K562 (cell line): Measurements from ENCODE around the gene CCDC15. TPM values are rescaled to one million over a fixed set of nuclear protein-coding genes. Genes with fewer than 3 reads are reported as not detected.
A peak's percentile ranks its signal among the peaks of the same experiment; 100 is the strongest.

ENCODE experiments used
- CBFB ChIP-seq: sonication (generic); formaldehyde crosslinking; IDR thresholded peaks from 2 replicates; pipeline ENCODE4 v1.4.0; 2020; ENCODE audit warnings: mild to moderate bottlenecking, missing genetic modification reagents
- CHAMP1 ChIP-seq: fragments of 450-650 bp; IDR thresholded peaks from 2 replicates; pipeline ENCODE4 v1.6.1; 2016; ENCODE audit warnings: mild to moderate bottlenecking
- CXXC5 ChIP-seq: fragments of 250-450 bp; sonication (Bioruptor Pico); IDR thresholded peaks from 2 replicates; pipeline ENCODE4 v1.8.0; 2022; ENCODE audit warnings: inconsistent platforms, mild to moderate bottlenecking, moderate library complexity
- FOXM1 ChIP-seq, 2 experiments: fragments of 450-650 bp in 1 of 2; sonication (generic) in 1 of 2; formaldehyde crosslinking in 1 of 2; IDR thresholded peaks; 2 replicates each; pipeline versions ENCODE4 v1.6.1 to v1.9.0; 2017 to 2022; ENCODE audit warnings: low read depth in 2 of 2, mild to moderate bottlenecking in 2 of 2, missing genetic modification reagents in 1 of 2, moderate library complexity in 1 of 2
- FOXP4 ChIP-seq: sonication (generic); formaldehyde crosslinking; IDR thresholded peaks from 2 replicates; pipeline ENCODE4 v1.8.0; 2022; ENCODE audit warnings: mild to moderate bottlenecking, missing genetic modification reagents, borderline replicate concordance
- GTF2B ChIP-seq: IDR thresholded peaks from 2 replicates; pipeline ENCODE4 v1.6.1; 2011; ENCODE audit not compliant: insufficient read length; ENCODE audit errors: extremely low read depth
- GTF2F1 ChIP-seq: IDR thresholded peaks from 2 replicates; pipeline ENCODE4 v1.6.1; 2011; ENCODE audit warnings: low read depth, low read length, improper control_type of control experiment
- KAT8 ChIP-seq: fragments of 450-650 bp; IDR thresholded peaks from 2 replicates; pipeline ENCODE4 v1.6.1; 2016; ENCODE audit warnings: low read depth, mild to moderate bottlenecking
- KDM2B ChIP-seq: fragments of 250-450 bp; sonication (Bioruptor Pico); IDR thresholded peaks from 2 replicates; pipeline ENCODE4 v1.8.0; 2021; ENCODE audit warnings: mild to moderate bottlenecking, moderate library complexity
- NCOA4 ChIP-seq: fragments of 450-650 bp; IDR thresholded peaks from 2 replicates; pipeline ENCODE4 v1.6.1; 2018; ENCODE audit warnings: mild to moderate bottlenecking; ENCODE audit not compliant: partially characterized antibody
- NCOR1 ChIP-seq: fragments of 450-650 bp; IDR thresholded peaks from 2 replicates; pipeline ENCODE4 v1.6.1; 2016; ENCODE audit warnings: mild to moderate bottlenecking, moderate library complexity
- RAD21 ChIP-seq, 2 experiments: fragments of 250-450 bp in 1 of 2; fragments of 450-650 bp in 1 of 2; sonication (Bioruptor Pico) in 1 of 2; formaldehyde crosslinking in 1 of 2; IDR thresholded peaks in 1 of 2; conservative IDR thresholded peaks in 1 of 2; 2 replicates each; pipeline versions ENCODE4 v1.4.0 to v1.8.0; 2020 to 2022; ENCODE audit warnings: mild to moderate bottlenecking in 2 of 2, moderate library complexity in 1 of 2
- RAD51 ChIP-seq: fragments of 450-650 bp; IDR thresholded peaks from 2 replicates; pipeline ENCODE4 v1.7.1; 2016; ENCODE audit warnings: low read depth, mild to moderate bottlenecking, borderline replicate concordance
- RNF2 ChIP-seq: sonication (generic); IDR thresholded peaks from 2 replicates; pipeline ENCODE4 v1.6.1; 2016
- SNAPC5 ChIP-seq: fragments of 250-450 bp; sonication (Bioruptor Pico); IDR thresholded peaks from 2 replicates; pipeline ENCODE4 v1.8.0; 2021; ENCODE audit warnings: moderate library complexity, mild to moderate bottlenecking, inconsistent platforms
- SREBF2 ChIP-seq: sonication (generic); formaldehyde crosslinking; IDR thresholded peaks from 2 replicates; pipeline ENCODE4 v1.4.0; 2020; ENCODE audit warnings: mild to moderate bottlenecking, missing genetic modification reagents
- SRSF3 ChIP-seq: fragments of 200-400 bp; formaldehyde crosslinking; IDR thresholded peaks from 2 replicates; pipeline ENCODE4 v1.6.1; 2016; ENCODE audit warnings: mild to moderate bottlenecking, low read length, moderate library complexity; ENCODE audit not compliant: insufficient read depth
- ZBTB17 ChIP-seq: fragments of 450-650 bp; formaldehyde crosslinking; IDR thresholded peaks from 2 replicates; pipeline ENCODE4 v1.4.0; 2020; ENCODE audit warnings: mild to moderate bottlenecking
- ZNF408 ChIP-seq: fragments of 250-450 bp; sonication (Bioruptor Pico); IDR thresholded peaks from 2 replicates; pipeline ENCODE4 v1.4.0; 2020; ENCODE audit warnings: low read depth, mild to moderate bottlenecking, moderate library complexity
- polyA plus RNA-seq, 8 experiments: library from polyadenylated mRNA; depleted of rRNA in 4 of 8; stranded (reverse) in 5 of 8; unstranded in 3 of 8; fragments of >200 nt; fragmentation: Nextera tagmentation in 2 of 8; fragmentation: Illumina TruSeq in 1 of 8; extraction: Ambion mirVana in 2 of 8; extraction: Trizol in 1 of 8; gene quantifications; 2 replicates each; pipeline versions ENCODE4 v1.2.1 to v1.2.3, GENCODE V29; 2011 to 2014; ENCODE audit warnings: inconsistent platforms in 1 of 8, missing spikeins in 1 of 8
- total RNA-seq, 7 experiments: library from RNA; depleted of rRNA in 6 of 7; stranded (reverse); fragments of >200 nt in 6 of 7; fragmentation: Illumina TruSeq in 2 of 7; extraction: Trizol in 2 of 7; gene quantifications; 2 replicates each; pipeline versions ENCODE4 v1.2.1 to v1.2.3, GENCODE V29; 2011 to 2021; ENCODE audit warnings: low replicate concordance in 1 of 7

The CCDC15 gene
- total and polyA plus RNA-seq, 9 of the 15 experiments (the other 6 are each of a cell fraction or from before 2014, with no cell fraction given) = 1.9 to 9.2 (median 3.9) TPM

- TF ChIP-seq FOXM1 (IDR thresholded peaks at IDR 0.05; ENCODE audit: low read depth) = no peak; the same call in 1 of the 2 replicates
- no peak for TF ChIP-seq FOXM1 (CRISPR knock-in tag; IDR thresholded peaks at IDR 0.05; ENCODE audit: low read depth)
- no peak for TF ChIP-seq GTF2B
- TF ChIP-seq GTF2F1 = no peak
- 0 out of 2 replicates have a peak, but pooled peaks have one; percentile 36 for TF ChIP-seq KAT8
- 0 out of 2 replicates have a peak, but pooled peaks have one; percentile 4 for TF ChIP-seq NCOR1
- TF ChIP-seq ZNF408 (CRISPR knock-in tag) = no peak
- TF ChIP-seq SNAPC5 = no peak
- no peak for TF ChIP-seq KDM2B (CRISPR knock-in tag)
- no peak for TF ChIP-seq NCOA4
- no peak for TF ChIP-seq RAD51
- peak; percentile 76 for TF ChIP-seq ZBTB17 (CRISPR knock-in tag)
- no peak for TF ChIP-seq CHAMP1
- TF ChIP-seq SRSF3 = no peak
- peak; percentile 81; the same call in 1 of the 2 replicates for TF ChIP-seq CBFB (CRISPR knock-in tag)
- no peak; the same call in 1 of the 2 replicates for TF ChIP-seq SREBF2 (CRISPR knock-in tag)
- TF ChIP-seq RAD21 (CRISPR knock-in tag; conservative IDR thresholded peaks at IDR 0.05 in 1 of 2, IDR thresholded peaks at IDR 0.05 in 1 of 2) = 0 out of 4 replicates have a peak, but pooled peaks of 1 of the 2 experiments have one; percentile 2
- TF ChIP-seq RNF2 = peak; percentile 62
- peak; percentile 69 for TF ChIP-seq CXXC5 (CRISPR knock-in tag)
- no peak for TF ChIP-seq FOXP4 (CRISPR knock-in tag)
Observed at GRCh38 chr11:124953753-124954589, at the start of gene CCDC15 (continued).
